Naive thymus-derived CD4-positive, alpha-beta T cell (primary cell): ENCODE measurements around the gene THY1. TPM values are rescaled to one million over a fixed set of nuclear protein-coding genes. Genes with fewer than 3 reads are reported as not detected.

Source experiments
- ATAC-seq: fragments of 150-1000 bp; cut with Tn5 transposase; 2 replicates; pipeline ENCODE4 v1.10.0; 2021; ENCODE audit warnings: mild to moderate bottlenecking, moderate library complexity
- CTCF ChIA-PET: fragments of 350-600 bp; sonication (Branson Sonifier 250); formaldehyde crosslinking; loops from one replicate; lab custom pipeline; 2021; ENCODE audit warnings: antibody characterized with exemption; lab: Charles Lee
- POLR2A ChIA-PET: fragments of 350-600 bp; sonication (Branson Sonifier 250); formaldehyde crosslinking; loops from one replicate; lab custom pipeline; 2021; ENCODE audit warnings: antibody characterized with exemption, inconsistent platforms; lab: Charles Lee
- DNase-seq, 9 donors: peaks; one replicate each; pipeline versions ENCODE4 v3.0.0 to v3.0.0-alpha.2; 2020 to 2022; ENCODE audit warnings: mixed read lengths in 1 of 9
- H3K27ac ChIP-seq: one replicate; pipeline ENCODE4 v1.7.0; 2013; ENCODE audit warnings: mild to moderate bottlenecking, low read depth, low read length, moderate library complexity
- H3K27me3 ChIP-seq, 2 donors: one replicate each; pipeline ENCODE4 v1.7.0; 2013; ENCODE audit warnings: low read length in 2 of 2, mild to moderate bottlenecking in 2 of 2, moderate library complexity in 2 of 2; ENCODE audit not compliant: control insufficient read depth in 2 of 2, insufficient read depth in 2 of 2
- H3K36me3 ChIP-seq, 3 experiments: 1 replicate in 2 of 3; 2 replicates in 1 of 3; pipeline ENCODE4 v1.7.0; 2013; ENCODE audit warnings: low read length in 3 of 3, mild to moderate bottlenecking in 3 of 3, moderate library complexity in 1 of 3; ENCODE audit not compliant: insufficient read depth in 3 of 3, control insufficient read depth in 2 of 3
- H3K4me1 ChIP-seq, 2 donors: one replicate each; pipeline ENCODE4 v1.7.0; 2013; ENCODE audit warnings: low read length in 2 of 2, mild to moderate bottlenecking in 2 of 2, moderate library complexity in 1 of 2; ENCODE audit not compliant: control insufficient read depth in 2 of 2, insufficient read depth in 2 of 2
- H3K4me3 ChIP-seq: 2 replicates; pipeline ENCODE4 v1.7.0; 2013; ENCODE audit warnings: mild to moderate bottlenecking, low read length
- H3K9me3 ChIP-seq, 3 experiments: 1 replicate in 2 of 3; 2 replicates in 1 of 3; pipeline ENCODE4 v1.7.0; 2013; ENCODE audit warnings: low read length in 3 of 3; ENCODE audit not compliant: control insufficient read depth in 2 of 3
- H3K27ac Mint-ChIP-seq, 9 donors: one replicate each; pipeline ENCODE4 v1.8.0; 2020 to 2022; ENCODE audit warnings: mixed read lengths in 9 of 9, mild to moderate bottlenecking in 8 of 9, moderate library complexity in 5 of 9, inconsistent platforms in 2 of 9
- H3K27me3 Mint-ChIP-seq, 5 donors: one replicate each; pipeline ENCODE4 v1.8.0; 2021 to 2022; ENCODE audit warnings: mixed read lengths in 5 of 5, mild to moderate bottlenecking in 1 of 5
- H3K36me3 Mint-ChIP-seq, 5 donors: one replicate each; pipeline ENCODE4 v1.8.0; 2020 to 2022; ENCODE audit warnings: mixed read lengths in 5 of 5, mild to moderate bottlenecking in 3 of 5, inconsistent platforms in 1 of 5
- H3K4me1 Mint-ChIP-seq, 7 donors: one replicate each; pipeline ENCODE4 v1.8.0; 2020 to 2022; ENCODE audit warnings: mixed read lengths in 7 of 7, mild to moderate bottlenecking in 3 of 7, inconsistent platforms in 1 of 7
- H3K4me3 Mint-ChIP-seq, 10 donors: one replicate each; pipeline ENCODE4 v1.8.0; 2020 to 2022; ENCODE audit warnings: mild to moderate bottlenecking in 10 of 10, mixed read lengths in 10 of 10, moderate library complexity in 6 of 10, inconsistent platforms in 2 of 10
- H3K9me3 Mint-ChIP-seq, 11 donors: one replicate each; pipeline ENCODE4 v1.8.0; 2020 to 2022; ENCODE audit warnings: mixed read lengths in 11 of 11, mild to moderate bottlenecking in 4 of 11, inconsistent platforms in 1 of 11, moderate library complexity in 1 of 11
- intact Hi-C, 2 donors: fragments of 100-400 bp; cut with micrococcal nuclease; formaldehyde crosslinking; loops; one replicate each; pipeline ENCODE4 v1.15.1; 2023
- polyA plus RNA-seq, 2 donors: library from polyadenylated mRNA; unstranded; fragments of 300-500 nt; fragmentation: Illumina TruSeq; gene quantifications; one replicate each; pipeline ENCODE4 v1.2.3, GENCODE V29; 2021
- total RNA-seq, 6 experiments: library from RNA in 5 of 6; stranded (reverse) in 5 of 6; gene quantifications; 1 replicate in 5 of 6; 2 replicates in 1 of 6; pipeline ENCODE4 v1.2.3 and lab custom pipeline; 2021 to 2026

THY1 gene
- total and polyA plus RNA-seq, 7 experiments from 2014 or later: 2.2 TPM; not detected in 6

DNA sequence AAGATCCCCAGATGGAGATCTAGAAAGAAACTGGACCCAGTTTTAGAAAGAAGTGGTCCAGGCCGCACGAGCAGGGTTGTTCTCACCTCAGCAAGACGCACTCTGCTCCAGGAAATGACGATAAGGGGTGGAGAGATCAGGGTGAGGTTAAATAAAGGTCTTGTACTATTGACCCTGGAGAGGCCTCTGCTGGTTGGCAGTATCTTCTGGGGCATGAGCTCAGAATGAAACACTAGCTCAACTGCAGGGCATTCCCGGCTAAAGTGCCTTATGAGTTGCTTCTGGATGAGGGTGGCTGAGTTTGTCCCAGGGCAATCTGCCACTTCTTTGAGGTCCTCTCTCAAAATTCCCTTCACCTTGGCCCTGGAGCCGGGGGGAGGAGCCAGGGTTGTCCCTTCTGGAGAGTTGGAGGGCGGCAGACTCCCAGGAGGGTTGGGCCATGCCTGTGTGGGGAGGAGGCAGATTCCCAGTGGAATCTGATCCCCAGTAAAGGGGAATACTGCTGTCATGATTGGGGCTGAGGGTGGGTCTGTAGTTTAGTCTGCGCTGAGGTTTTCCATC lies 52.4 kb downstream of the THY1 start:
- intact Hi-C loops: no loop called here
- Mint-ChIP-seq H3K36me3 (peaks cover 0 to 6% (median 0%) of the 10 kb centered on the region in 5 donors), H3K4me1 (peaks cover 0 to 10% (median 6%) of the 10 kb centered on the region in 7 donors), H3K27ac (no peak overlapping the region), H3K4me3 (no peak overlapping the region), H3K27me3 (peaks cover 27 to 53% (median 32%) of the 10 kb centered on the region in 5 donors), H3K9me3 (no peaks in the 10 kb centered on the region)
- no peak overlapping the region for H3K27ac ChIP-seq
- DNase-seq (no peak), ATAC-seq (peak; percentile 65)
- H3K9me3 ChIP-seq: no peaks in the 10 kb centered on the region
- peaks cover 0 to 11% of the 10 kb centered on the region in 2 donors for H3K4me1 ChIP-seq
- no peaks in the 10 kb centered on the region for H3K36me3 ChIP-seq
- ChIA-PET POLR2A (no interaction called here), CTCF (interaction anchor here (0.6 to 1.3 kb wide), 4 partner anchors 10 to 304 kb away, joined by 3 to 4 read pairs (median 3); no protein-coding TSS in a partner anchor)
- H3K27me3 ChIP-seq: peaks cover 0 to 8% of the 10 kb centered on the region in 2 donors
- no peak overlapping the region for H3K4me3 ChIP-seq

DNA sequence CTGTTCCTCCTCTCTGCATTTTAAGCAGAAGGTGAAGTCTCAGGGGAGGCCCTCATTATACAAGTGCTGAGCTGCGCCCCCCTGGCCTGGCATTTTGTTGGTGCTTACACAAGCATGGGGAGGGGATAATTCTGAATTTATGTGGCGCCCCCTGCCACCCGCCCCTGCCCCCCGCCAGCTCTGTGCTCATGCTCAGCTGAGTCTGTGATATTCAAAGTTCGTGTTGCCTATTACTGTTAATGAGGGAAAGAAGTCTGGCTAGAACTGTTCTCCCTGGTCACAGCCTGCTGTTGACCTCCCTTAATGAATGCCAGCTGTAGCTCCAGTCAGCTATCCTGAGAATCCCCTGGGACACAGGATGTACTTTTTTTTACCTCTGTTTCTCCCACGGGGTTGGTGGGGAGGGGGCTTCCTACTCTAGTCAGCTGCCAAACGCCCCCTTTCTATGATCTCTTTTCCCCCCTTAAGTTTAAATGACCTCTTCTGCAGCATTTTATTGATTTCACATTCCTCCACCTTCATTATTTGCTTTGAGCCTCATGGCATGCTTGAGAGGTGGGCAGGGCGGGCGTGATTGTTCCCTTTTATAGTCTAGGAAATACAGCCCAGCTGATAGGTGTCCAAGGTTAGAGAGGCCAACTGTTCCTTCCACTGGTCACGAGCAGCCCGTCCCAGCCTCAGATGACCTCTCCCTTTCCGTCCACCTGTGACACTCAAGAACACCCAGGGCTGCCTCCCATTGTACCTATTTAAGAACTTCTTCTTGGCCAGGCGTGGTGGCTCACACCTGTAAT lies 53.6 kb downstream of the THY1 start:
- intact Hi-C loops: no loop called here
- Mint-ChIP-seq H3K4me1 (peaks cover 7 to 16% (median 10%) of the 10 kb centered on the region in 7 donors), H3K27ac (no peak overlapping the region), H3K27me3 (peaks cover 38 to 65% (median 44%) of the 10 kb centered on the region in 5 donors), H3K9me3 (peaks cover 0 to 1% (median 0%) of the 10 kb centered on the region in 11 donors), H3K36me3 (peaks cover 0 to 6% (median 0%) of the 10 kb centered on the region in 5 donors), H3K4me3 (no peak overlapping the region)
- H3K4me3 ChIP-seq: no peak overlapping the region
- DNase-seq (no peak), ATAC-seq (no peak)
- H3K27me3 ChIP-seq: peaks cover 5 to 21% of the 10 kb centered on the region in 2 donors
- ChIA-PET CTCF (interaction anchor here (0.9 to 2.6 kb wide), 2 partner anchors 11 to 13 kb away, joined by 3 to 12 read pairs; no protein-coding TSS in a partner anchor), POLR2A (no interaction called here)
- H3K4me1 ChIP-seq: peaks cover 0 to 11% of the 10 kb centered on the region in 2 donors
- no peak overlapping the region for H3K27ac ChIP-seq
- no peaks in the 10 kb centered on the region for H3K9me3 ChIP-seq
- no peaks in the 10 kb centered on the region for H3K36me3 ChIP-seq

DNA sequence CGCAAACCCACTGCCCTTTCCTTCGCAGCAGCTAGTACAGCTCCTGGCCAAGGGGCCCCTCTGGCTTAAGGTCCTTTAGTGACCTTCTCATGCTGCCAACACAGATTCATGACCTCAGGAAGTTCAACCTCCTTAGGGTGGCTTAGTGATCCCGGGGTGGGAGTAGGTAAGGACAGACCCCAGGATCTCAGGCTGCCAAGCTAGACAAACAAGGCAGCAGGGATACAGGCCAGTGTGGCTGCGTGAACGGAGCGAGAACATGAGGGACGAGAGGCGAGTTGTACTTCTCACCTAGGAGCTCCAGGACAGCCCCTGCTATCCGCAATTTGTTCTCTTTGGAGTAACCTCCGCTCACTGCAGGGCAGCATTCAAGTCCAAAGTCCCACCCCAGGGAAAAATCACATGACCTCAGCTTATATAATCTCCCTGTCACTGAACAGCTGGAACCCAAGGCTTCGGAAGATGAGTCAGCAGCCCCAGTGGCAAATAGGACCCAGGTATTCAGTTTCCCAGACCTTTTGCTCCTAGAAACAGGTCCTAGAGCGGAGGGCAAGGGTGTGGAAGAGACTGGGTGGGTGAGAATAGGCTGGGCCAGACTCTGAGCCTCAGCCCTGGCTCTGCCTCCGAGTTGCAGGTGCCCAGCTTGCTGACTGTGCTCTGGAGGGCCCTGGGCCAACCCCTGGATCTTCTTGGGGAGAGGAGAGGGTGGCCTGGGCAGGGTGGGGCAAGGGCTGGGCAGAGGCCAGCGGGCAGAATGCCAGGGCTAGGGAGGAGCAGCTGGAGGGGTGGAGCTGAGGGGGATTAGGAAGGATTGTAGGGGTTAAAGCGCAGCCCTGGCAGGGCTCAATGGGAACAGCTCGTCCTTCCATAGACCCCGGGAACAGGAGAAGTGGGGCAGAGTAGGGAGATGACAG lies 54.6 kb downstream of the THY1 start:
- ATAC-seq (no peak), DNase-seq (no peak)
- Mint-ChIP-seq H3K4me3 (no peak overlapping the region), H3K36me3 (peaks cover 0 to 6% (median 0%) of the 10 kb centered on the region in 5 donors), H3K9me3 (peaks cover 0 to 1% (median 0%) of the 10 kb centered on the region in 11 donors), H3K4me1 (peaks cover 5 to 9% (median 8%) of the 10 kb centered on the region in 7 donors), H3K27me3 (peaks cover 39 to 66% (median 45%) of the 10 kb centered on the region in 5 donors), H3K27ac (no peak overlapping the region)
- no peaks in the 10 kb centered on the region for H3K9me3 ChIP-seq
- no peaks in the 10 kb centered on the region for H3K36me3 ChIP-seq
- CTCF ChIA-PET: interaction anchor here (0.9 to 2.6 kb wide), 3 partner anchors 11 to 12 kb away, joined by 3 to 12 read pairs (median 3); no protein-coding TSS in a partner anchor
- peaks cover 0 to 4% of the 10 kb centered on the region in 2 donors for H3K4me1 ChIP-seq
- intact Hi-C loops: no loop called here
- H3K27me3 ChIP-seq: peaks cover 5 to 22% of the 10 kb centered on the region in 2 donors
- no peak overlapping the region for H3K27ac ChIP-seq
- H3K4me3 ChIP-seq: no peak overlapping the region
- POLR2A ChIA-PET: interaction anchor here (0.6 kb wide), 1 partner anchor 950 kb away, joined by 3 read pairs; no protein-coding TSS in a partner anchor

DNA sequence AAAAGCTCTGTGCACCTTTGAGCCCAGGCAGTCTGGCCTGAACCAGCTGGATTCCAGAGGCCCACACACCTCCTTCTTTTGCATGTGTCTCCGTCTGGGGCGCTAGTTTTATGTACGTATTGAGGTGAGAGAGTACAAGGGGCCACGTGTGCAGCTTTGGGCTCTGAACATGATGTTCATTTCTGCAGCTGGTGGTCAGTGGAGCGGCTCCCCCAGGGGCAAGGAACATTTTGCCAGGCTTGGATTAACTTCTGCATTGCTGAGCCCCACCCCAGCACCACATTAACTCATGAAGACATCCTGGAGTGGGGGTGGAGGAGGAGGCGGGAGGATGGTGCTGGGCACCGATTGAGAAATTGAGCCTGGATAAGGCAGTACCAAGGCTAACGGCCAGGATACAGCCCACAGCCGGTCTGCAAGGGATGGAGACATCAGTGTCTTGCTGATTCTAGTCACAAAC lies 55.3 kb downstream of the THY1 start:
- Mint-ChIP-seq H3K36me3 (peaks cover 0 to 6% (median 0%) of the 10 kb centered on the region in 5 donors), H3K4me1 (peaks cover 5 to 14% (median 8%) of the 10 kb centered on the region in 7 donors), H3K27ac (no peak overlapping the region), H3K4me3 (no peak overlapping the region), H3K27me3 (peaks cover 41 to 68% (median 47%) of the 10 kb centered on the region in 5 donors), H3K9me3 (peaks cover 0 to 1% (median 0%) of the 10 kb centered on the region in 11 donors)
- no peaks in the 10 kb centered on the region for H3K9me3 ChIP-seq
- peaks cover 5 to 22% of the 10 kb centered on the region in 2 donors for H3K27me3 ChIP-seq
- H3K27ac ChIP-seq: no peak overlapping the region
- DNase-seq (no peak), ATAC-seq (no peak)
- H3K4me3 ChIP-seq: no peak overlapping the region
- CTCF ChIA-PET: interaction anchor here (0.9 to 2.6 kb wide), 4 partner anchors 11 to 13 kb away, joined by 3 to 12 read pairs (median 4); no protein-coding TSS in a partner anchor
- POLR2A ChIA-PET: no interaction called here
- H3K4me1 ChIP-seq: no peaks in the 10 kb centered on the region
- intact Hi-C loops: no loop called here
- no peaks in the 10 kb centered on the region for H3K36me3 ChIP-seq

Other genes with a start within 250 kb of the THY1 start
- gene NHERF4, start 237.7 kb downstream of the THY1 start, total RNA-seq: 1 to 10 TPM in 3 of 5 experiments, under 1 TPM in 2; 0.19 to 2.2 (median 1.2) TPM
- gene NHERF4, start 237.7 kb downstream of the THY1 start, polyA plus RNA-seq: not detected
- 10 to 100 TPM; 37.0 to 51.8 (median 40.5) TPM for gene CBL, start 216.8 kb downstream of the THY1 start, total RNA-seq
- 10 to 100 TPM; 17.5 to 18.0 TPM for gene CBL, start 216.8 kb downstream of the THY1 start, polyA plus RNA-seq
- gene MCAM, start 106.0 kb downstream of the THY1 start, total RNA-seq: 1 to 10 TPM in 2 of 5 experiments, under 1 TPM in 3; 0.08 to 5.1 (median 0.73) TPM
- gene MCAM, start 106.0 kb downstream of the THY1 start, polyA plus RNA-seq: under 1 TPM in 1 of 2 donors, not detected in 1; 0.26 TPM
- gene RNF26, start 88.6 kb downstream of the THY1 start, total RNA-seq: 10 to 100 TPM; 16.9 to 28.3 (median 18.9) TPM
- 10 to 100 TPM; 50.3 to 59.1 TPM for gene RNF26, start 88.6 kb downstream of the THY1 start, polyA plus RNA-seq
- not detected for gene C1QTNF5, start 82.3 kb downstream of the THY1 start, total RNA-seq
- gene C1QTNF5, start 82.3 kb downstream of the THY1 start, polyA plus RNA-seq: not detected
- gene MFRP, start 76.5 kb downstream of the THY1 start, total RNA-seq: not detected
- not detected for gene MFRP, start 76.5 kb downstream of the THY1 start, polyA plus RNA-seq
- 1 to 10 TPM in 1 of 5 experiments, under 1 TPM in 4; 0.07 to 1.1 (median 0.43) TPM for gene USP2, start 41.5 kb downstream of the THY1 start, total RNA-seq
- gene USP2, start 41.5 kb downstream of the THY1 start, polyA plus RNA-seq: under 1 TPM; 0.26 to 0.50 TPM